CD8-positive, alpha-beta memory T cell (primary cell): ENCODE measurements around the gene B3GAT1. TPM values are rescaled to one million over a fixed set of nuclear protein-coding genes. Genes with fewer than 3 reads are reported as not detected.

Experiments used
- CTCF ChIA-PET: fragments of 350-600 bp; sonication (Branson Sonifier 250); formaldehyde crosslinking; loops from one replicate; lab custom pipeline; 2021; ENCODE audit warnings: antibody characterized with exemption; lab: Charles Lee
- POLR2A ChIA-PET: fragments of 350-600 bp; sonication (Branson Sonifier 250); formaldehyde crosslinking; loops from one replicate; lab custom pipeline; 2021; ENCODE audit warnings: antibody characterized with exemption; lab: Charles Lee
- DNase-seq, 5 donors: peaks; one replicate each; pipeline versions ENCODE4 v3.0.0 to v3.0.0-alpha.2; 2020 to 2022; ENCODE audit warnings: mixed read lengths in 1 of 5
- H3K27ac ChIP-seq: one replicate; pipeline ENCODE4 v1.7.0; 2013; ENCODE audit warnings: low read depth, mild to moderate bottlenecking, low read length, moderate library complexity
- H3K27me3 ChIP-seq: 2 replicates; pipeline ENCODE4 v1.7.0; 2013; ENCODE audit warnings: low read length, mild to moderate bottlenecking; ENCODE audit not compliant: insufficient read depth, poor library complexity, severe bottlenecking
- H3K36me3 ChIP-seq: 2 replicates; pipeline ENCODE4 v1.7.0; 2013; ENCODE audit warnings: mild to moderate bottlenecking, low read length, moderate library complexity; ENCODE audit not compliant: insufficient read depth
- H3K4me1 ChIP-seq: 2 replicates; pipeline ENCODE4 v1.7.0; 2013; ENCODE audit warnings: mild to moderate bottlenecking, low read length, moderate library complexity; ENCODE audit not compliant: insufficient read depth
- H3K4me3 ChIP-seq: 2 replicates; pipeline ENCODE4 v1.7.0; 2013; ENCODE audit warnings: mild to moderate bottlenecking, low read length
- H3K9me3 ChIP-seq: 2 replicates; pipeline ENCODE4 v1.7.0; 2013; ENCODE audit warnings: mild to moderate bottlenecking, low read length
- H3K27ac Mint-ChIP-seq, 8 donors: one replicate each; pipeline ENCODE4 v1.8.0; 2020 to 2021; ENCODE audit warnings: mixed read lengths in 8 of 8, mild to moderate bottlenecking in 6 of 8, inconsistent platforms in 3 of 8, moderate library complexity in 3 of 8
- H3K27me3 Mint-ChIP-seq, 2 donors: one replicate each; pipeline ENCODE4 v1.8.0; 2020 to 2021; ENCODE audit warnings: mixed read lengths in 2 of 2, mild to moderate bottlenecking in 1 of 2, moderate library complexity in 1 of 2
- H3K36me3 Mint-ChIP-seq, 3 donors: one replicate each; pipeline ENCODE4 v1.8.0; 2020 to 2021; ENCODE audit warnings: mixed read lengths in 3 of 3, inconsistent platforms in 1 of 3, mild to moderate bottlenecking in 1 of 3
- H3K4me1 Mint-ChIP-seq, 3 donors: one replicate each; pipeline ENCODE4 v1.8.0; 2020 to 2021; ENCODE audit warnings: mixed read lengths in 3 of 3, inconsistent platforms in 1 of 3, mild to moderate bottlenecking in 1 of 3
- H3K4me3 Mint-ChIP-seq, 7 donors: one replicate each; pipeline ENCODE4 v1.8.0; 2020 to 2021; ENCODE audit warnings: mixed read lengths in 7 of 7, mild to moderate bottlenecking in 6 of 7, moderate library complexity in 4 of 7, inconsistent platforms in 2 of 7
- H3K9me3 Mint-ChIP-seq, 5 donors: one replicate each; pipeline ENCODE4 v1.8.0; 2020 to 2022; ENCODE audit warnings: mixed read lengths in 5 of 5, mild to moderate bottlenecking in 3 of 5, moderate library complexity in 2 of 5, inconsistent platforms in 1 of 5
- polyA plus RNA-seq: library from polyadenylated mRNA; unstranded; fragments of 300-500 nt; fragmentation: Illumina TruSeq; gene quantifications from one replicate; pipeline ENCODE4 v1.2.3, GENCODE V29; 2021
- total RNA-seq, 2 experiments: library from RNA; stranded (reverse); gene quantifications; one replicate each; pipeline ENCODE4 v1.2.3, GENCODE V29; 2021

The B3GAT1 gene
- total and polyA plus RNA-seq, 3 experiments from 2014 or later, result 0.07 to 0.44 (median 0.35) TPM

GRCh38 chr11:134390706-134391569 is 21.1 kb downstream of the B3GAT1 start:
- H3K27me3 Mint-ChIP-seq, result peaks cover 12 to 13% of the 10 kb centered on the region in 2 donors
- H3K36me3 Mint-ChIP-seq, result no peaks in the 10 kb centered on the region
- no peaks in the 10 kb centered on the region for H3K36me3 ChIP-seq
- no peak overlapping the region for H3K27ac ChIP-seq
- ChIA-PET CTCF (no interaction called here), POLR2A (no interaction called here)
- no peak overlapping the region for H3K4me3 Mint-ChIP-seq
- H3K27me3 ChIP-seq, result peaks cover 3% of the 10 kb centered on the region
- no peaks in the 10 kb centered on the region for H3K9me3 Mint-ChIP-seq
- H3K9me3 ChIP-seq, result no peaks in the 10 kb centered on the region
- no peak for DNase-seq
- H3K27ac Mint-ChIP-seq, result no peak overlapping the region
- no peak overlapping the region for H3K4me3 ChIP-seq
- peaks cover 18 to 33% (median 21%) of the 10 kb centered on the region in 3 donors for H3K4me1 Mint-ChIP-seq
- peaks cover 20% of the 10 kb centered on the region for H3K4me1 ChIP-seq

GRCh38 chr11:134389464-134390180 is 22.4 kb downstream of the B3GAT1 start:
- peaks cover 3% of the 10 kb centered on the region for H3K27me3 ChIP-seq
- peaks cover 24 to 42% (median 29%) of the 10 kb centered on the region in 3 donors for H3K4me1 Mint-ChIP-seq
- peaks cover 13 to 26% of the 10 kb centered on the region in 2 donors for H3K27me3 Mint-ChIP-seq
- DNase-seq, result no peak
- H3K4me1 ChIP-seq, result peaks cover 24% of the 10 kb centered on the region
- no peak overlapping the region for H3K27ac Mint-ChIP-seq
- ChIA-PET POLR2A (no interaction called here), CTCF (no interaction called here)
- no peaks in the 10 kb centered on the region for H3K36me3 ChIP-seq
- H3K4me3 Mint-ChIP-seq, result no peak overlapping the region
- no peaks in the 10 kb centered on the region for H3K36me3 Mint-ChIP-seq
- no peak overlapping the region for H3K27ac ChIP-seq
- no peak overlapping the region for H3K4me3 ChIP-seq
- no peaks in the 10 kb centered on the region for H3K9me3 Mint-ChIP-seq
- no peaks in the 10 kb centered on the region for H3K9me3 ChIP-seq

GRCh38 chr11:134388590-134388989 is 23.5 kb downstream of the B3GAT1 start:
- Mint-ChIP-seq H3K36me3 (no peaks in the 10 kb centered on the region), H3K27me3 (peaks cover 11 to 31% of the 10 kb centered on the region in 2 donors), H3K9me3 (no peaks in the 10 kb centered on the region), H3K27ac (no peak overlapping the region), H3K4me1 (peaks cover 24 to 42% (median 29%) of the 10 kb centered on the region in 3 donors), H3K4me3 (no peak overlapping the region)
- peaks cover 24% of the 10 kb centered on the region for H3K4me1 ChIP-seq
- DNase-seq, result no peak
- no peak overlapping the region for H3K27ac ChIP-seq
- CTCF ChIA-PET, result no interaction called here
- POLR2A ChIA-PET, result no interaction called here
- no peak overlapping the region for H3K4me3 ChIP-seq
- no peaks in the 10 kb centered on the region for H3K9me3 ChIP-seq
- H3K36me3 ChIP-seq, result no peaks in the 10 kb centered on the region
- peaks cover 3% of the 10 kb centered on the region for H3K27me3 ChIP-seq

GRCh38 chr11:134387501-134387900 is 24.5 kb downstream of the B3GAT1 start:
- POLR2A ChIA-PET, result no interaction called here
- H3K27ac Mint-ChIP-seq, result peak overlapping the region in 4 of 8 donors; percentile 37 to 62 (median 50)

GRCh38 chr11:134386945-134387344 is 25.1 kb downstream of the B3GAT1 start:
- peaks cover 3% of the 10 kb centered on the region for H3K27me3 ChIP-seq
- no peak overlapping the region for H3K27ac ChIP-seq
- peak in 1 of 5 donors; percentile 13 for DNase-seq
- H3K36me3 ChIP-seq, result no peaks in the 10 kb centered on the region
- H3K4me3 ChIP-seq, result no peak overlapping the region
- POLR2A ChIA-PET, result no interaction called here
- H3K36me3 Mint-ChIP-seq, result peaks cover 0 to 2% (median 0%) of the 10 kb centered on the region in 3 donors
- H3K4me1 ChIP-seq, result peaks cover 24% of the 10 kb centered on the region
- CTCF ChIA-PET, result no interaction called here
- H3K4me1 Mint-ChIP-seq, result peaks cover 22 to 42% (median 29%) of the 10 kb centered on the region in 3 donors
- H3K27ac Mint-ChIP-seq, result peak overlapping the region in 4 of 8 donors; percentile 37 to 70 (median 58)
- peaks cover 16 to 34% of the 10 kb centered on the region in 2 donors for H3K27me3 Mint-ChIP-seq
- H3K9me3 ChIP-seq, result no peaks in the 10 kb centered on the region
- no peaks in the 10 kb centered on the region for H3K9me3 Mint-ChIP-seq
- peak overlapping the region in 6 of 7 donors; percentile 39 to 74 (median 66) for H3K4me3 Mint-ChIP-seq

More at GRCh38 chr11:134387501-134387900, 24.5 kb downstream of the B3GAT1 start:
- no peaks in the 10 kb centered on the region for H3K9me3 Mint-ChIP-seq
- peaks cover 22 to 42% (median 29%) of the 10 kb centered on the region in 3 donors for H3K4me1 Mint-ChIP-seq
- H3K27me3 ChIP-seq, result peaks cover 3% of the 10 kb centered on the region
- H3K9me3 ChIP-seq, result no peaks in the 10 kb centered on the region
- peak overlapping the region in 6 of 7 donors; percentile 39 to 74 (median 66) for H3K4me3 Mint-ChIP-seq
- peaks cover 16 to 31% of the 10 kb centered on the region in 2 donors for H3K27me3 Mint-ChIP-seq
- peaks cover 24% of the 10 kb centered on the region for H3K4me1 ChIP-seq
- CTCF ChIA-PET, result no interaction called here
- H3K27ac ChIP-seq, result no peak overlapping the region
- no peaks in the 10 kb centered on the region for H3K36me3 ChIP-seq
- no peak overlapping the region for H3K4me3 ChIP-seq
- H3K36me3 Mint-ChIP-seq, result peaks cover 0 to 2% (median 0%) of the 10 kb centered on the region in 3 donors
- DNase-seq, result no peak

GRCh38 chr11:134385774-134386565 is 26.1 kb downstream of the B3GAT1 start:
- Histone ChIP-seq H3K27ac (no peak overlapping the region), H3K9me3 (no peaks in the 10 kb centered on the region), H3K4me3 (no peak overlapping the region), H3K27me3 (peaks cover 3% of the 10 kb centered on the region), H3K36me3 (no peaks in the 10 kb centered on the region), H3K4me1 (peaks cover 24% of the 10 kb centered on the region)
- H3K36me3 Mint-ChIP-seq, result peaks cover 0 to 2% (median 0%) of the 10 kb centered on the region in 3 donors
- no peak for DNase-seq
- peak overlapping the region in 6 of 7 donors; percentile 14 to 75 (median 66) for H3K4me3 Mint-ChIP-seq
- peaks cover 22 to 42% (median 29%) of the 10 kb centered on the region in 3 donors for H3K4me1 Mint-ChIP-seq
- H3K27ac Mint-ChIP-seq, result peak overlapping the region in 2 of 8 donors; percentile 34 to 55
- H3K27me3 Mint-ChIP-seq, result peaks cover 13 to 37% of the 10 kb centered on the region in 2 donors
- ChIA-PET CTCF (no interaction called here), POLR2A (no interaction called here)
- no peaks in the 10 kb centered on the region for H3K9me3 Mint-ChIP-seq

GRCh38 chr11:134385171-134385570 is 26.9 kb downstream of the B3GAT1 start:
- peaks cover 24% of the 10 kb centered on the region for H3K4me1 ChIP-seq
- no peak for DNase-seq
- CTCF ChIA-PET, result no interaction called here

More at GRCh38 chr11:134385171-134385570, 26.9 kb downstream of the B3GAT1 start:
- no peak overlapping the region for H3K27ac Mint-ChIP-seq
- H3K36me3 Mint-ChIP-seq, result peaks cover 0 to 2% (median 0%) of the 10 kb centered on the region in 3 donors
- no peak overlapping the region for H3K4me3 ChIP-seq
- H3K4me1 Mint-ChIP-seq, result peaks cover 22 to 42% (median 27%) of the 10 kb centered on the region in 3 donors
- no peak overlapping the region for H3K4me3 Mint-ChIP-seq
- peaks cover 3% of the 10 kb centered on the region for H3K27me3 ChIP-seq
- peaks cover 13 to 43% of the 10 kb centered on the region in 2 donors for H3K27me3 Mint-ChIP-seq
- H3K36me3 ChIP-seq, result no peaks in the 10 kb centered on the region
- no peak overlapping the region for H3K27ac ChIP-seq
- H3K9me3 Mint-ChIP-seq, result no peaks in the 10 kb centered on the region
- no peaks in the 10 kb centered on the region for H3K9me3 ChIP-seq
- POLR2A ChIA-PET, result no interaction called here
